AG09309 (cell line): Measurements from ENCODE around the gene SMAD9.

ENCODE experiments used
- DNase-seq: peaks from one replicate; pipeline ENCODE4 v3.0.0-alpha.2; 2010; ENCODE audit warnings: low read depth
- H3K4me3 ChIP-seq: 2 replicates; pipeline ENCODE4 v1.5.1; 2011; ENCODE audit warnings: mild to moderate bottlenecking, low read depth, low read length, moderate library complexity; ENCODE audit not compliant: control insufficient read depth
- CTCF ChIP-seq: IDR thresholded peaks from 2 replicates; pipeline ENCODE4 v1.5.1; 2011; ENCODE audit warnings: mild to moderate bottlenecking, low read depth, low read length, inconsistent platforms; ENCODE audit not compliant: insufficient read depth, control insufficient read depth; ENCODE audit errors: missing control alignments

Gene SMAD9

DNA sequence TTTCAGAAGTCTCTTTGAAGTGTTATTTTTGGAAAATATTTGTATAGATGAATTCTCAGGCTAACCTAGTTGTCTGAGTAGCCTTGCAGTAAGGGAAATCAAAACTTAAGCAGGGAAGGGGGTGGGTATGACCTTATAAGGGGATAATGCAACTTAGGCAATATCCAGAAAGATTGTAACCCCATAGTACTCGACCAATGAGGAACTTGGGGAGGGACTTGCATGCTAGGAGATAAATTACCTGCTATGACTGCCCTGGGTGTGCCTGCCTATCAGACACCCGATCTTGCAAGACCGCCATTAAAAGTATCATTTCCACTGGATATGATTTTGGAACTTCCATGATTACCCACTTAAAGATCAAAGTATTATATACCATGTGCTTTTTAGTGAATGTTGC lies 124.0 kb downstream of the SMAD9 start:
- no peak for TF ChIP-seq CTCF
- no peak overlapping the region for H3K4me3 ChIP-seq
- DNase-seq, result no peak

GRCh38 chr13:36795463-36795862 lies 124.6 kb downstream of the SMAD9 start:
- no peak for DNase-seq
- no peak for TF ChIP-seq CTCF
- no peak overlapping the region for H3K4me3 ChIP-seq
